ENCODE data around the gene VSIG8. TPM values are rescaled to one million over a fixed set of nuclear protein-coding genes. Genes with fewer than 3 reads are reported as not detected.
A peak's percentile ranks its signal among the peaks of the same experiment; 100 is the strongest.

Gene VSIG8
- total and polyA plus RNA-seq, 4 donors, result 0.09 to 0.27 (median 0.22) TPM; not detected in 1

- Histone ChIP-seq H3K4me1 (ENCODE audit: control insufficient read depth, insufficient read depth, low read length) (peaks cover 11% of the 10 kb centered on the region), H3K9me3 (ENCODE audit: control insufficient read depth, insufficient read depth, low read length) (no peaks in the 10 kb centered on the region), H3K36me3 (ENCODE audit: control insufficient read depth, insufficient read depth, low read length) (no peaks in the 10 kb centered on the region), H3K27ac (ENCODE audit: low read depth, low read length) (no peak overlapping the region), H3K27me3 (ENCODE audit: control insufficient read depth, insufficient read depth, low read length) (no peaks in the 10 kb centered on the region), H3K4me3 (ENCODE audit: low read depth, low read length) (peak overlapping the region; percentile 53)
- DNase-seq (ENCODE audit: low read depth in 4 of 6, low spot score in 6 of 6), result no peak
- 4% methylated on average over 3 of the region's 6 CpGs for WGBS (ENCODE audit: insufficient coverage)
Measured at GRCh38 chr1:159853417-159854115, 8.9 kb downstream of the VSIG8 start.

GRCh38 chr1:159851407-159851806 is 11.1 kb downstream of the VSIG8 start:
- DNase-seq (ENCODE audit: low read depth in 4 of 6, low spot score in 6 of 6), result no peak
- no CpG with 5 or more reads among the region's 1 CpG for WGBS (ENCODE audit: insufficient coverage)
- H3K4me1 ChIP-seq (ENCODE audit: control insufficient read depth, insufficient read depth, low read length), result peaks cover 11% of the 10 kb centered on the region

GRCh38 chr1:159849626-159850366 is 12.7 kb downstream of the VSIG8 start:
- DNase-seq (ENCODE audit: low read depth in 4 of 6, low spot score in 6 of 6), result no peak
- H3K4me3 ChIP-seq (ENCODE audit: low read depth, low read length), result no peak overlapping the region
- 73% methylated on average over 2 of the region's 2 CpGs for WGBS (ENCODE audit: insufficient coverage)

More at GRCh38 chr1:159851407-159851806, 11.1 kb downstream of the VSIG8 start:
- Histone ChIP-seq H3K27ac (ENCODE audit: low read depth, low read length) (no peak overlapping the region), H3K36me3 (ENCODE audit: control insufficient read depth, insufficient read depth, low read length) (no peaks in the 10 kb centered on the region), H3K4me3 (ENCODE audit: low read depth, low read length) (no peak overlapping the region), H3K9me3 (ENCODE audit: control insufficient read depth, insufficient read depth, low read length) (no peaks in the 10 kb centered on the region), H3K27me3 (ENCODE audit: control insufficient read depth, insufficient read depth, low read length) (peaks cover 3% of the 10 kb centered on the region)

GRCh38 chr1:159848326-159848725 is 14.1 kb downstream of the VSIG8 start:
- H3K27ac ChIP-seq (ENCODE audit: low read depth, low read length), result no peak overlapping the region
- no peak for DNase-seq (ENCODE audit: low read depth in 4 of 6, low spot score in 6 of 6)
- no peak overlapping the region for H3K4me3 ChIP-seq (ENCODE audit: low read depth, low read length)
- H3K4me1 ChIP-seq (ENCODE audit: control insufficient read depth, insufficient read depth, low read length), result no peaks in the 10 kb centered on the region
- H3K36me3 ChIP-seq (ENCODE audit: control insufficient read depth, insufficient read depth, low read length), result no peaks in the 10 kb centered on the region
- H3K9me3 ChIP-seq (ENCODE audit: control insufficient read depth, insufficient read depth, low read length), result no peaks in the 10 kb centered on the region
- WGBS (ENCODE audit: insufficient coverage), result 17% methylated on average over 2 of the region's 3 CpGs
- peaks cover 3% of the 10 kb centered on the region for H3K27me3 ChIP-seq (ENCODE audit: control insufficient read depth, insufficient read depth, low read length)

More at GRCh38 chr1:159849626-159850366, 12.7 kb downstream of the VSIG8 start:
- Histone ChIP-seq H3K27me3 (ENCODE audit: control insufficient read depth, insufficient read depth, low read length) (peaks cover 3% of the 10 kb centered on the region), H3K9me3 (ENCODE audit: control insufficient read depth, insufficient read depth, low read length) (no peaks in the 10 kb centered on the region), H3K36me3 (ENCODE audit: control insufficient read depth, insufficient read depth, low read length) (no peaks in the 10 kb centered on the region), H3K27ac (ENCODE audit: low read depth, low read length) (no peak overlapping the region), H3K4me1 (ENCODE audit: control insufficient read depth, insufficient read depth, low read length) (peaks cover 5% of the 10 kb centered on the region)

- Histone ChIP-seq H3K4me1 (ENCODE audit: control insufficient read depth, insufficient read depth, low read length) (no peaks in the 10 kb centered on the region), H3K27me3 (ENCODE audit: control insufficient read depth, insufficient read depth, low read length) (peaks cover 3% of the 10 kb centered on the region), H3K36me3 (ENCODE audit: control insufficient read depth, insufficient read depth, low read length) (no peaks in the 10 kb centered on the region), H3K4me3 (ENCODE audit: low read depth, low read length) (no peak overlapping the region), H3K9me3 (ENCODE audit: control insufficient read depth, insufficient read depth, low read length) (no peaks in the 10 kb centered on the region), H3K27ac (ENCODE audit: low read depth, low read length) (no peak overlapping the region)
- whole genome bisulfite sequencing (ENCODE audit: insufficient coverage), result 55% methylated on average over 3 of the region's 4 CpGs
- DNase-seq (ENCODE audit: low read depth in 4 of 6, low spot score in 6 of 6), result no peak
Measured at GRCh38 chr1:159847231-159847630, 15.2 kb downstream of the VSIG8 start.

- no peaks in the 10 kb centered on the region for H3K36me3 ChIP-seq (ENCODE audit: control insufficient read depth, insufficient read depth, low read length)
- H3K4me3 ChIP-seq (ENCODE audit: low read depth, low read length), result no peak overlapping the region
- H3K27me3 ChIP-seq (ENCODE audit: control insufficient read depth, insufficient read depth, low read length), result peaks cover 3% of the 10 kb centered on the region
- no peaks in the 10 kb centered on the region for H3K4me1 ChIP-seq (ENCODE audit: control insufficient read depth, insufficient read depth, low read length)
- no peak for DNase-seq (ENCODE audit: low read depth in 4 of 6, low spot score in 6 of 6)
- 81% methylated on average over 10 of the region's 13 CpGs for WGBS (ENCODE audit: insufficient coverage)
- no peaks in the 10 kb centered on the region for H3K9me3 ChIP-seq (ENCODE audit: control insufficient read depth, insufficient read depth, low read length)
- H3K27ac ChIP-seq (ENCODE audit: low read depth, low read length), result no peak overlapping the region
Measured at GRCh38 chr1:159845751-159846629, 16.5 kb downstream of the VSIG8 start.

GRCh38 chr1:159843459-159843858 is 19.0 kb downstream of the VSIG8 start:
- Histone ChIP-seq H3K36me3 (ENCODE audit: control insufficient read depth, insufficient read depth, low read length) (peaks cover 5% of the 10 kb centered on the region), H3K27me3 (ENCODE audit: control insufficient read depth, insufficient read depth, low read length) (peaks cover 3% of the 10 kb centered on the region), H3K4me1 (ENCODE audit: control insufficient read depth, insufficient read depth, low read length) (no peaks in the 10 kb centered on the region), H3K27ac (ENCODE audit: low read depth, low read length) (no peak overlapping the region), H3K4me3 (ENCODE audit: low read depth, low read length) (no peak overlapping the region), H3K9me3 (ENCODE audit: control insufficient read depth, insufficient read depth, low read length) (no peaks in the 10 kb centered on the region)
- 88% methylated on average over 4 of the region's 4 CpGs for WGBS (ENCODE audit: insufficient coverage)
- DNase-seq (ENCODE audit: low read depth in 4 of 6, low spot score in 6 of 6), result no peak

GRCh38 chr1:159841749-159842148 is 20.7 kb downstream of the VSIG8 start:
- Histone ChIP-seq H3K9me3 (ENCODE audit: control insufficient read depth, insufficient read depth, low read length) (no peaks in the 10 kb centered on the region), H3K36me3 (ENCODE audit: control insufficient read depth, insufficient read depth, low read length) (peaks cover 5% of the 10 kb centered on the region), H3K4me1 (ENCODE audit: control insufficient read depth, insufficient read depth, low read length) (no peaks in the 10 kb centered on the region), H3K27me3 (ENCODE audit: control insufficient read depth, insufficient read depth, low read length) (no peaks in the 10 kb centered on the region), H3K27ac (ENCODE audit: low read depth, low read length) (no peak overlapping the region), H3K4me3 (ENCODE audit: low read depth, low read length) (no peak overlapping the region)
- no peak for DNase-seq (ENCODE audit: low read depth in 4 of 6, low spot score in 6 of 6)
- WGBS (ENCODE audit: insufficient coverage), result 89% methylated on average over 2 of the region's 2 CpGs

- DNase-seq (ENCODE audit: low read depth in 4 of 6, low spot score in 6 of 6), result no peak
- H3K36me3 ChIP-seq (ENCODE audit: control insufficient read depth, insufficient read depth, low read length), result peaks cover 5% of the 10 kb centered on the region
- 87% methylated on average over 2 of the region's 5 CpGs for WGBS (ENCODE audit: insufficient coverage)
Measured at GRCh38 chr1:159839116-159839849, 23.2 kb downstream of the VSIG8 start.

More at GRCh38 chr1:159839116-159839849, 23.2 kb downstream of the VSIG8 start:
- H3K27ac ChIP-seq (ENCODE audit: low read depth, low read length), result no peak overlapping the region
- H3K4me3 ChIP-seq (ENCODE audit: low read depth, low read length), result no peak overlapping the region
- no peaks in the 10 kb centered on the region for H3K4me1 ChIP-seq (ENCODE audit: control insufficient read depth, insufficient read depth, low read length)
- no peaks in the 10 kb centered on the region for H3K27me3 ChIP-seq (ENCODE audit: control insufficient read depth, insufficient read depth, low read length)
- no peaks in the 10 kb centered on the region for H3K9me3 ChIP-seq (ENCODE audit: control insufficient read depth, insufficient read depth, low read length)
